ENCODE data around the gene KCNMA1.

GRCh38 chr10:77419056-77419455 is 218.6 kb downstream of the KCNMA1 start:
- TF ChIP-seq NFIC (IDR thresholded peaks at IDR 0.05) (no peak), YY1 (IDR thresholded peaks at IDR 0.05; ENCODE audit: low read depth) (no peak), RAD21 (IDR thresholded peaks at IDR 0.05; ENCODE audit: low read depth) (no peak), MAX (IDR thresholded peaks at IDR 0.05) (no peak), REST (IDR thresholded peaks at IDR 0.05; ENCODE audit: low read depth) (no peak), CEBPB (IDR thresholded peaks at IDR 0.05) (no peak)

Measured in Ishikawa (cell line).